ENCODE results near the gene GLT8D2. TPM values are rescaled to one million over a fixed set of nuclear protein-coding genes. Genes with fewer than 3 reads are reported as not detected.
A peak's percentile ranks its signal among the peaks of the same experiment; 100 is the strongest.

Gene GLT8D2
- total and polyA plus RNA-seq, 2 of the 13 experiments (the other 11 are each of a cell fraction or from before 2014, with no cell fraction given), result not detected

- no peak for TF ChIP-seq CEBPZ (IDR thresholded peaks at IDR 0.05; ENCODE audit: low read length)
- TF ChIP-seq ZFAT (CRISPR knock-in tag; conservative IDR thresholded peaks at IDR 0.05), result no peak; the same call in 1 of the 2 replicates
- TF ChIP-seq FOSL2 (CRISPR knock-in tag; IDR thresholded peaks at IDR 0.05), result peak; percentile 30; the same call in 1 of the 2 replicates
- TF ChIP-seq ZBTB37 (CRISPR knock-in tag; IDR thresholded peaks at IDR 0.05), result no peak
- TF ChIP-seq POGZ (CRISPR knock-in tag; IDR thresholded peaks at IDR 0.05), result peak; percentile 96
- 0 out of 2 replicates have a peak, but pooled peaks have one; percentile 20 for TF ChIP-seq NFAT5 (CRISPR knock-in tag; IDR thresholded peaks at IDR 0.05)
- no peak for TF ChIP-seq ZNF674 (CRISPR knock-in tag; IDR thresholded peaks at IDR 0.05; ENCODE audit: low read depth)
- no peak for TF ChIP-seq DPF2 (CRISPR knock-in tag; IDR thresholded peaks at IDR 0.05; ENCODE audit: borderline replicate concordance, low read depth)
- TF ChIP-seq ZNF567 (CRISPR knock-in tag; IDR thresholded peaks at IDR 0.05; ENCODE audit: borderline replicate concordance), result peak; percentile 78; the same call in 1 of the 2 replicates
- TF ChIP-seq BHLHE40 (IDR thresholded peaks at IDR 0.05; ENCODE audit: low read length), result peak; percentile 91
- no peak for TF ChIP-seq GRHL1 (CRISPR knock-in tag; conservative IDR thresholded peaks at IDR 0.05)
These were observed 84.1 kb downstream of the GLT8D2 start, which contains the start of gene TDG (continued) for GRCh38 chr12:103965590-103966504.
